H1 (cell line): ENCODE results near the gene SCP2. TPM values are rescaled to one million over a fixed set of nuclear protein-coding genes. Genes with fewer than 3 reads are reported as not detected.

Source experiments
- CTCF ChIA-PET: fragments of 300-600 bp; sonication (Branson Sonifier 250); formaldehyde crosslinking; loops from one replicate; lab custom pipeline; 2021; ENCODE audit not compliant: partially characterized antibody; lab: Charles Lee
- POLR2A ChIA-PET: fragments of 300-600 bp; sonication (Branson Sonifier 250); formaldehyde crosslinking; loops from one replicate; lab custom pipeline; 2021; ENCODE audit warnings: inconsistent platforms; ENCODE audit not compliant: partially characterized antibody; lab: Charles Lee
- DNase-seq, 2 experiments: peaks; one replicate each; pipeline versions ENCODE4 v3.0.0 to v3.0.0-alpha.2; 2010 to 2022; ENCODE audit warnings: low spot score in 2 of 2, low read depth in 1 of 2, mixed read lengths in 1 of 2
- FAIRE-seq: peaks from 2 replicates; lab custom pipeline; 2011; peaks lifted over from hg19 to GRCh38; lab: Jason Lieb, UNC
- H2AFZ ChIP-seq: 2 replicates; pipeline ENCODE4 v1.8.1; 2012; ENCODE audit warnings: low read length, inconsistent platforms
- H2AK5ac ChIP-seq: 2 replicates; pipeline ENCODE4 v1.6.1; 2013; ENCODE audit warnings: low read depth, low read length
- H2BK120ac ChIP-seq: replicated peaks from 2 replicates; pipeline ENCODE3; 2013; ENCODE audit warnings: low read depth, low read length, inconsistent platforms
- H2BK12ac ChIP-seq: 2 replicates; pipeline ENCODE4 v1.6.1; 2013; ENCODE audit warnings: low read depth, low read length
- H2BK15ac ChIP-seq: 2 replicates; pipeline ENCODE4 v1.6.1; 2013; ENCODE audit warnings: low read length
- H2BK20ac ChIP-seq: 2 replicates; pipeline ENCODE4 v1.6.1; 2013; ENCODE audit warnings: low read length
- H2BK5ac ChIP-seq: 2 replicates; pipeline ENCODE4 v1.6.1; 2013; ENCODE audit warnings: low read depth, low read length
- H3K14ac ChIP-seq: 2 replicates; pipeline ENCODE4 v1.6.1; 2013; ENCODE audit warnings: inconsistent platforms; ENCODE audit not compliant: insufficient read length
- H3K18ac ChIP-seq: 2 replicates; pipeline ENCODE4 v1.6.1; 2013; ENCODE audit warnings: low read length; ENCODE audit errors: extremely low read depth
- H3K23ac ChIP-seq: 2 replicates; pipeline ENCODE4 v1.6.1; 2013; ENCODE audit warnings: inconsistent platforms; ENCODE audit not compliant: insufficient read length
- H3K23me2 ChIP-seq: 2 replicates; pipeline ENCODE4 v1.6.1; 2013; ENCODE audit warnings: low read depth, low read length
- H3K27ac ChIP-seq: 2 replicates; pipeline ENCODE4 v1.6.1; 2011; ENCODE audit warnings: low read depth, low read length, inconsistent platforms
- H3K27me3 ChIP-seq, 4 experiments: replicated peaks in 1 of 4; 1 replicate in 1 of 4; 2 replicates in 3 of 4; pipeline versions ENCODE4 v1.6.1 to v1.8.1; 2011 to 2013; ENCODE audit warnings: low read length in 3 of 4, mild to moderate bottlenecking in 3 of 4, inconsistent platforms in 2 of 4, mixed read lengths in 2 of 4, moderate library complexity in 1 of 4; ENCODE audit not compliant: control insufficient read depth in 3 of 4, insufficient read depth in 3 of 4; ENCODE audit errors: extremely low read depth in 1 of 4
- H3K36me3 ChIP-seq, 4 experiments: 2 replicates each; pipeline versions ENCODE4 v1.6.1 to v1.8.1; 2011 to 2013; ENCODE audit warnings: mild to moderate bottlenecking in 4 of 4, low read length in 3 of 4, moderate library complexity in 2 of 4, control low read depth in 1 of 4, inconsistent platforms in 1 of 4; ENCODE audit not compliant: insufficient read depth in 4 of 4, control insufficient read depth in 2 of 4
- H3K4ac ChIP-seq: replicated peaks from 2 replicates; pipeline ENCODE3; 2013; ENCODE audit warnings: low read length, low read depth, mixed read lengths, inconsistent platforms; ENCODE audit not compliant: insufficient read length
- H3K4me1 ChIP-seq, 4 experiments: replicated peaks in 1 of 4; 1 replicate in 1 of 4; 2 replicates in 3 of 4; pipeline versions ENCODE4 v1.6.1 to v1.8.1; 2011 to 2013; ENCODE audit warnings: low read length in 3 of 4, inconsistent platforms in 2 of 4, mixed read lengths in 1 of 4; ENCODE audit not compliant: insufficient read depth in 4 of 4, control insufficient read depth in 3 of 4
- H3K4me2 ChIP-seq, 2 experiments: 2 replicates each; pipeline versions ENCODE4 v1.6.1 to v1.8.1; 2011 to 2013; ENCODE audit warnings: low read depth in 2 of 2, low read length in 2 of 2, control low read depth in 1 of 2, inconsistent platforms in 1 of 2, mild to moderate bottlenecking in 1 of 2; ENCODE audit not compliant: insufficient read depth in 1 of 2
- H3K4me3 ChIP-seq, 4 experiments: fragments of 200-600, 300-600 bp in 1 of 4; sonication (generic), shearing (Covaris generic), sonication (Bioruptor Twin) in 1 of 4; 2 replicates each; pipeline versions ENCODE4 v1.5.1 to v1.8.1; 2011 to 2016; ENCODE audit warnings: low read length in 4 of 4, low read depth in 3 of 4, control low read depth in 2 of 4, inconsistent platforms in 2 of 4, mild to moderate bottlenecking in 2 of 4, mixed read lengths in 1 of 4, moderate library complexity in 1 of 4; ENCODE audit not compliant: insufficient read depth in 2 of 4; ENCODE audit errors: extremely low read depth in 1 of 4
- H3K56ac ChIP-seq: replicated peaks from 2 replicates; pipeline ENCODE3; 2013; ENCODE audit warnings: low read depth, mild to moderate bottlenecking, mixed read lengths, low read length, inconsistent platforms; ENCODE audit not compliant: insufficient read length
- H3K79me1 ChIP-seq: 2 replicates; pipeline ENCODE4 v1.6.1; 2013; ENCODE audit warnings: low read depth, low read length, control low read depth
- H3K79me2 ChIP-seq, 2 experiments: 2 replicates each; pipeline versions ENCODE4 v1.6.1 to v1.8.1; 2012 to 2013; ENCODE audit warnings: low read length in 2 of 2, mild to moderate bottlenecking in 2 of 2, inconsistent platforms in 1 of 2; ENCODE audit not compliant: insufficient read depth in 2 of 2, control insufficient read depth in 1 of 2
- H3K9ac ChIP-seq, 4 experiments: replicated peaks in 1 of 4; 1 replicate in 1 of 4; 2 replicates in 3 of 4; pipeline versions ENCODE4 v1.6.1 to v1.8.1; 2011 to 2013; ENCODE audit warnings: low read depth in 3 of 4, low read length in 3 of 4, control low read depth in 2 of 4, mild to moderate bottlenecking in 2 of 4, moderate library complexity in 2 of 4, inconsistent platforms in 1 of 4; ENCODE audit errors: extremely low read depth in 1 of 4
- H3K9me3 ChIP-seq, 2 experiments: 2 replicates each; pipeline versions ENCODE4 v1.6.1 to v1.8.1; 2012 to 2013; ENCODE audit warnings: mild to moderate bottlenecking in 2 of 2, moderate library complexity in 2 of 2, control low read depth in 1 of 2, inconsistent platforms in 1 of 2, low read depth in 1 of 2, low read length in 1 of 2, mixed read lengths in 1 of 2; ENCODE audit not compliant: insufficient read depth in 2 of 2
- H4K20me1 ChIP-seq, 2 experiments: replicated peaks in 1 of 2; 2 replicates each; pipeline versions ENCODE3 to v1.8.1; 2011 to 2013; ENCODE audit warnings: inconsistent platforms in 2 of 2, low read length in 2 of 2, mild to moderate bottlenecking in 1 of 2; ENCODE audit not compliant: insufficient read depth in 2 of 2, control insufficient read depth in 1 of 2
- H4K5ac ChIP-seq: 2 replicates; pipeline ENCODE4 v1.6.1; 2013; ENCODE audit warnings: low read length, low read depth, mixed read lengths, inconsistent platforms; ENCODE audit not compliant: insufficient read length
- H4K8ac ChIP-seq: 2 replicates; pipeline ENCODE4 v1.8.0; 2013; ENCODE audit warnings: mild to moderate bottlenecking, moderate library complexity, low read length, inconsistent platforms; ENCODE audit not compliant: insufficient read depth; ENCODE audit errors: extremely low read depth
- H4K91ac ChIP-seq: replicated peaks from 2 replicates; pipeline ENCODE3; 2013; ENCODE audit warnings: low read length, mixed read lengths, inconsistent platforms; ENCODE audit not compliant: insufficient read length
- BRCA1 ChIP-seq: IDR thresholded peaks from 2 replicates; pipeline ENCODE4 v1.6.1; 2012; ENCODE audit warnings: low read depth, low read length, improper control_type of control experiment
- WGBS, 2 experiments: shearing (Covaris generic) in 1 of 2; methylation state at CpG; one replicate each; pipeline versions ENCODE4 v1.1.6 to v1.1.7; 2013 to 2015; ENCODE audit warnings: low lambda C conversion rate in 2 of 2, mixed read lengths in 2 of 2, inconsistent platforms in 1 of 2, low coverage in 1 of 2, missing lambda C conversion rate in 1 of 2; ENCODE audit not compliant: insufficient replicate concordance in 2 of 2, insufficient coverage in 1 of 2, insufficient read length in 1 of 2; ENCODE audit errors: extremely low coverage in 1 of 2, missing lambda C conversion rate in 1 of 2; 5-methylcytosine and 5-hydroxymethylcytosine counted together
- polyA plus RNA-seq, 7 experiments: library from polyadenylated mRNA; depleted of rRNA in 3 of 7; stranded (reverse) in 5 of 7; unstranded in 2 of 7; fragments of >200 nt in 5 of 7; fragments of 200-250 nt in 2 of 7; gene quantifications; 1 replicate in 5 of 7; 2 replicates in 1 of 7; 4 replicates in 1 of 7; pipeline versions ENCODE4 v1.2.1 to v1.2.3, GENCODE V29; 2011 to 2013; ENCODE audit warnings: missing spikeins in 2 of 7, mixed read lengths in 2 of 7
- total RNA-seq: library from RNA; stranded (reverse); fragmentation: NEBNext Ultra II Directional; extraction: Animal tissue kit (Norgen Biotek cat#: 25700); gene quantifications from 2 replicates; pipeline ENCODE4 v1.2.1, GENCODE V29; 2021

The SCP2 gene
- total and polyA plus RNA-seq, 2 of the 8 experiments (the other 6 are each of a cell fraction or from before 2014, with no cell fraction given), result 20.9 to 54.3 TPM

DNA sequence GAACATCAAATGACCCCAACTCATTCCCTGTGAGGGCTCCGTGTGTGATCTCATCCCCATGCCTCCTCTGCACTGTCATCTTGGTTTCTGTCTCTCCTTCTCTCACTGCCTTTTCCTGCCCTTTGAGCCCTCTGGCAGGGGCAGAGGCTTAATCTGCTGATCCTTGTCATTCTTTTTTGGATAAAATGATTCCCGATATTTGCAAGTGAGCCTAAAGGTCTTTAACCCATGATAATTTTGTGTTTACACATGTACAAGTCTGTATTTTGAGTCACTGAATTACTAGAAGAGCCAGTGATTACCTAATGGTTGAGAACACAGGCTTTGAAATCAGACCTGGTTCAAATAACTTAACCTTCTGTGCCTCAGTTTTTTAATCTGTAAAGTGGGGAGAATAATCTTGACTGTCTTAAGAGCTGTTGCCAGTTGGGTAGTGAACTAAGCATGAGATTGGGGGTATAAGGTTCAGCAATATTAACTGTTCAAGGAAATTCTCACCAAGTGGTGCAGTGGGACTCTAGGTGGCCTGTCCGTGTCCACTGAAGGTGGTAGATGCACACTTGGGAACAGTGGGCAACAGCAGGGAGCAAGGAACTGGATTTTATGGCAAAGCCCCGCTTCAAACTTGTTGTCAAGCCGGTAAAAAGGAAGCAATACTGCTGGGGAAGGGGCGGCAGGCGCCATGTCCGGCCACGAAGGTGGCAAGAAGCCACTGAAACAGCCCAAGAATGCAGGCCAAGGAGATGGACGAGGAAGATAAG is 7.2 kb upstream of the SCP2 start:
- Histone ChIP-seq H3K4ac (no peak overlapping the region), H2AFZ (no peak overlapping the region), H3K79me2 (no peaks in the 10 kb centered on the region), H3K4me2 (peak overlapping the region in 1 of 2 experiments; percentile 61; a peak in 1 of 4 replicates), H4K8ac (no peak overlapping the region), H2BK20ac (no peak overlapping the region), H3K23me2 (peaks cover 2% of the 10 kb centered on the region), H2BK120ac (no peak overlapping the region), H3K36me3 (no peaks in the 10 kb centered on the region), H3K79me1 (peaks cover 2% of the 10 kb centered on the region; the same call in 1 of the 2 replicates), H3K18ac (no peak overlapping the region), H3K9me3 (no peaks in the 10 kb centered on the region; a peak in 1 of 4 replicates), H4K20me1 (peaks cover 1 to 2% of the 10 kb centered on the region in 2 experiments), H3K23ac (no peak overlapping the region), H2BK5ac (no peak overlapping the region), H3K4me3 (no peak overlapping the region), H3K4me1 (no peaks in the 10 kb centered on the region; a peak in 2 of 7 replicates), H3K56ac (no peak overlapping the region), H3K9ac (no peak overlapping the region), H3K14ac (no peak overlapping the region), H3K27me3 (peaks cover 3 to 28% (median 18%) of the 10 kb centered on the region in 4 experiments), H2BK12ac (no peak overlapping the region), H2AK5ac (no peak overlapping the region), H4K5ac (no peak overlapping the region), H2BK15ac (no peak overlapping the region), H4K91ac (no peak overlapping the region), H3K27ac (no peak overlapping the region)
- no peak for DNase-seq
- 89% methylated on average over 10 of the region's 10 CpGs; no CpG with 5 or more reads in 1 of the 2 experiments for WGBS, 2 experiments
- TF ChIP-seq BRCA1, result no peak
- no peak for FAIRE-seq
- POLR2A ChIA-PET, result no interaction called here
- CTCF ChIA-PET, result interaction anchor here (0.9 to 6.1 kb wide), 5 partner anchors 14 to 217 kb away, joined by 3 to 39 read pairs (median 4); partner anchors contain the start of gene ZYG11A
